ENCODE results near the gene FMN2. TPM values are rescaled to one million over a fixed set of nuclear protein-coding genes. Genes with fewer than 3 reads are reported as not detected.

FMN2 gene
- total RNA-seq: not detected in 2 replicates

DNA sequence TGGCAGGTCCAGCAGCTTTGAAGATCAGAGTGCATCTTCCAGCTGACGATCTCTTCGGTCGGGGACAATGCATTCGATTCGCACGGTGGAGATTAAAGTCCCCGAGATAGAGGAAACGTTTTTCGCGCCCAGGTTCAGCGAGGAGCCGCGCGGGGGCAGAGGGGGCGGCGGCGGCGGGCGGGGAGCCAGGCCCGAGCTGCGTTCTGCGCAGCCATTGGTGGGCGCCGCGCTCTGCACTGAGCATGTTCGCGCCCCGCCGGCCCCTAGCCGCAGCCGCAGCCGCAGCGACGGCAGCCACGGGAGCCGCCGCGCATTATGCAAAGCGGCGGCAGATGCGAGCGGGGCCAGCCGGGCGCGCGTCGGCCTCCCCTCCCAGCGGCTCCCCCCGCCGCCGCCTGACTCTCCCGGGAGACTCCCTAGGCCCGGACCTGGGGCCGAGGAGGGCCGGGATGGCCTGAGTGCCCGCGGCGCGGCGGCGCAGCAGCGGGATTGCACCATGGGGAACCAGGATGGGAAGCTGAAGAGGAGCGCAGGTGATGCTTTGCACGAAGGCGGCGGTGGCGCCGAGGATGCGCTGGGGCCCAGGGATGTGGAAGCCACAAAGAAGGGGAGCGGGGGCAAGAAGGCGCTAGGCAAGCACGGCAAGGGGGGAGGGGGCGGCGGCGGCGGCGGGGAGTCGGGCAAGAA lies at the start of gene FMN2:
Gene FMN2, plus strand, starts transcription at position 270 of the 687 bp plus-strand sequence. Its CDS starts 227 bp downstream, at position 497.
- intact Hi-C loops (cut with micrococcal nuclease): no loop called here

GRCh38 chr1:240044620-240045019 lies 47.1 kb upstream of the FMN2 start:
- intact Hi-C loops (cut with micrococcal nuclease): no loop called here

DNA sequence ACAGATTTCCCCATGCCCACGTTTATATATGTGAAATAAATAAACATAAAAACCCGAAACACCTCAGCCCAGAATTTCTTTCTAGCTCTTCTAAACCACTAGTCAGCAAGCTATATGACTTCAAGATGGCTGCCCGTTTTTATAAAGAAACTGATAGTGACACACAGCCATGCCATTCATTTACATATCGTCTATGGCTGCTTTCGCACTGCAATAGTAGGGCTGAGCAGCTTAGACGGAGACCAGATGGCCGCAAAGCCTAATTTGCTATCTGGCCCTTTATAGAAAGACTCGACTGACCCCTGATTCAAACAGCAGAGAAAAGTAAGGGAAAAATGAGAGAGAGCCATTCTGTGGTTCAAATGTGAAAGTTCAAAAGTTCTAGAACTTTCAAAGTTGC lies 45.7 kb upstream of the FMN2 start:
- intact Hi-C loops (cut with micrococcal nuclease): no loop called here

DNA sequence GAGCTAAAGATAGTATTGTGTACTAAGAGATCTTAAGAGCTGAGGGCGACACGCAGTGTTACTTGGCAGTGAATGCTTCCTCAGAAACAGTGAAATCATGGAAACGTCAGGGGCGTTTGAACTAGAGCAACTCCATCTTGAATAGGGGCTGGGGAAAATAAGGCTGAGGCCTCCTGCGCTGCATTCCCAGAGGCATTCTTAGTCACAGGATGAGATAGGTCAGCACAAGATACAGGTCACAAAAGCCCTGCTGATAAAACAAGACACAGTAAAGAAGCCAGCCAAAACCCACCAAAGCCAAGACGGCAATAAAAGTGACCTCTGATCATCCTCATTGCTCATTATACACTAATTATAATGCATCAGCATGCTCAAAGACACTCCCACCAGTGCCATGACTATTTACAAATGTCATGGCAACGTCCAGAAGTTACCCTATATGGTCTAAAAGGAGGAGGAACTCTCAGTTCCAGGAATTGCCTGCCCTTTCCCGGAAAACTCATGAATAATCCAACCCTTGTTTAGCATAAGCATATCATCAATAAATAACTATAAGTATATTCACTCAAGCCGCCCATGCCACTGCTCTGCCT lies 37.5 kb upstream of the FMN2 start:
- intact Hi-C loops (cut with micrococcal nuclease): no loop called here

GRCh38 chr1:240055936-240056335 lies 35.7 kb upstream of the FMN2 start:
- intact Hi-C loops (cut with micrococcal nuclease): no loop called here

- intact Hi-C loops (cut with micrococcal nuclease): no loop called here
Measured at GRCh38 chr1:240056350-240056749, 35.3 kb upstream of the FMN2 start.

DNA sequence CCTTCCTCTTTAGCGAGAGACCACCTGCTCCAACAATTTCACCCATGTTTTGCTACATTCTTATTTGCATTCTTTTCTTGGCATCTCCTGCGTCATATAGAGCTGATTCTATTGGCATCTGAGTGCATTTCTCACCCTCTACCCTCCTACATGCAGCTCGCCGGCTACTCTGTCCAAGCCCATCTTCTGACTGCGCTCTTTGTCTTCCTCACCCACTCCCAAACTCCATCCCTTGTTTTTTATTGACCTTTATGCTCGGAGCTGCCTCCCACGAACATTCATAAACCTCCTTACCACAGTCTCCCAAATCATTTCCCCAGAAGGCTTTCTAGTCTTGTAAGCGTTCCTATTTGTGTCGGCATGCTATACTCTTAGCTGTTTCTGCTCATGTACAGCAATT lies 33.6 kb upstream of the FMN2 start:
- intact Hi-C loops (cut with micrococcal nuclease): no loop called here

DNA sequence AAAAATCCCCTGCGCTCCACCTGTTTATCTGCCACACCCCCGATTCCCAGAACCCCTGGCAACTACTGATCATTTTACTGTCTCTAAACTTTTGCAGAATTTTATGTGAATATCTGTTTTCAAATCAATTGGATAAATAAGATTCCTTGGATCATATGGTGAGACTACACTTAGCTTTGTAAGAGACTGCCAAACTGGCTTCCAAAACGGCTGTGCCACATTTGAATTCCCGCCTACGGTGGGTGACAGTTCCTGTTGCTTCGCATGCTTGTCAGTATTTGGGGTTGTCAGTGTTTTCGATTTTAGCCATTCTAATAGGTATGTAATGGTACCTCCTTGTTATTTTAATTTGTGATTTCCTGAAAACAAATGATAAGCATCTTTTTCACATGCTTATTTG lies 22.7 kb upstream of the FMN2 start:
- intact Hi-C loops (cut with micrococcal nuclease): no loop called here

DNA sequence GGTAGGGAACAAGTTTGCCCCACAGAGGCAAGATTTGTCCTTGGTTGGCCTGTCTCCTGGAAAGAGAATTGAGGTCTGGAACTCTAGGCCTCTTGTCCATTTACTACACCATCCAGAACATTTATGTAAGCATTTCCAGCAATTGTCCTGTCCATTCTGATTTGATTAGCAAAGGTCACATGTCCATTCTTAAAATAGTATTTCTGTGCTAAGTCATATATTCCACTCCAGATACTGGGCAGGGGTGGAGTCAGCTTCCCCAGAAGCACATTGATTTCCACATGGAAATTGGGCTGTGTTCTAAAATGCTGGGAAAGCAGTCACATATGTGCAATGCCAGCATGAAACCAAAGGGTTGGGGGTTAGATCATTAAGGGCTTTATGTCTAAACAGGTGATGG lies 21.5 kb upstream of the FMN2 start:
- intact Hi-C loops (cut with micrococcal nuclease): no loop called here

DNA sequence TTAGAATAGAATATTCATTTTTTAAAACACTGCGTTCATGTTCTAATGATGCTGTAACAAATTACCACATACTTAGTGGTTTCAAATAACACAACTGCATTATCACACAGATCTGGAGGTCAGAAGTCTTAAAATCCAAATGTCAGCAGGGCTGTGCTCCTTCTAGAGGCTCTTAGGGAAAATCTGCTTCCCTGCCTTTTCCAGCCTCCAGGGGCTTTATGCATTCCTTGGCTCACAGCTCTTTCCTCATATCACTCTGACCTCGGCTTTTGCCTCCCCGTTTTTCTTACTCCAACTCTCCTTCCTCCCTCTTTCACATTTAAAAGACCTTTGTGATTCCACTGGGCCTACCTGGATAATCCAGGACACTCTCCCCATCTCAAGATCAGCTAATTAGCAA lies 18.6 kb upstream of the FMN2 start:
- intact Hi-C loops (cut with micrococcal nuclease): no loop called here

DNA sequence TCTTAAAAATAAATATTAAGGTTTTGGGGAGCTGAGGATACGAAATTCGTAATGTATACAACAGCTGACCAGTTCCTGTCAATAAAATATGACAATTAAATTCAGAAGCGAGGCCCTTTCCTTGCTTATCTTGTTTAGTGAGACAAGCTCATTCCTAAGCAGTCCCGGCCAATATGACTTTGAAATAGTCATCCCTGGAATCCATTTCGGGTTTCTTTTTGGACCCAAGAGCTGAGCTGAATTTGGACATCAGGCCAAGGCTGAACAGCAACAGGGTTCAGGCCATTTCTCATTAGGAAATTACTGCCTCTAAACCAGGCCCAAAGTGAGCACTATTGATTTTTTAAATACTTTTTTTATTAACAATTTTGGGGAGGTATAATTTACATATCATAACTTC lies 17.3 kb upstream of the FMN2 start:
- intact Hi-C loops (cut with micrococcal nuclease): no loop called here

DNA sequence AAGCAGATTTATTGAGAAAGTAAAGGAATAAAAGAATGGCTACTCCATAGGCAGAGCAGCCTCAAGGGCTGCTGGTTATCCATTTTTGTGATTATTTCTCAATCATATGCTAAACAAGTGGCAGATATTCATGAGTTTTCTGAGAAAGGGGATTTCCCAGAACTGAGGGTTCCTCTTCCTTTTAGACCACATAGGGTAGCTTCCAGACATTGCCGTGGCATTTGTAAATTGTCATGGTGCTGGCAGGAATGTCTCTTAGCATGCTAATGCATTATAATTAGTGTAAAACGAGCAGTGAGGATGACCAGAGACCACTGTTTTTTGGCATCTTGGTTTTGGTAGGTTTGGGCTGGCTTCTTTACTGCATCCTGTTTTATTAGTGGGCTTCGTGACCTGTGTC lies 16.8 kb upstream of the FMN2 start:
- intact Hi-C loops (cut with micrococcal nuclease): no loop called here

DNA sequence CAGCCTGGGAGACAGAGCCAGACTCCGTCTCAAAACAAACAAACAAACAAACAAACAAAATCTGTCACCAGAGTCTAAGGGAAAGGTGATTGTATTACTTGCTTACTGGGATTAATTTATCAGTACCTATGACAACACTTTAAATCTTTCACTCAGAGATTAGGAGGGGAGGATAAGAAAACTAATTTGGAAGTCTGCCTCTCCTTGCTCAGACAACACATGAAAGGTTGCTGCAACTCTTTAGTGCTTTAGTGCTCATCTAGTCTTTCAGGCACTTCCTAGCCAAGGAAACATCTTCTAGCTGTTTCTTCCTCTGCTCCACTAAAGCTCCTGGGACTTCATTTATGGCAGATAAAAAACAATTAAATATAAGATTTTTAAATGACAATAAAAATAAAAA lies 7.3 kb upstream of the FMN2 start:
- intact Hi-C loops (cut with micrococcal nuclease): no loop called here

DNA sequence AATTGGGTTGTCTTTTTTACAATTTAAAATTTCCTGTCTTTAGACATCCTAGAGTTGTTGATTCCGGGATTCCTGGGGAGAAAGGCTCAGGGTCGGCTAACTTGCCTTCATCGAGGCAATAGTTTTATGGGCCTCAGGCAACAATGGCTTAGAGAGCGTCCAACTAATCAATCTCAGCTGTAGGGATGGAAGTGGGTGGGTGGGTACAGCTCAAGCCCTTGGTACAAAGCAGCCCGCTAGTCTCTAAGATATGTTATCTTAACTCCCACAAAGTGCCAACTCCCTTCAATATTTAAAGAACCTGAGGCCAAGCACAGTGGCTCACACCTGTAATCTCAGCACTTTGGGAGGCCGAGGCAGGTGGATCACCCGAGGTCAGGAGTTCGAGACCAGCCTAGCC lies 6.9 kb upstream of the FMN2 start:
- intact Hi-C loops (cut with micrococcal nuclease): no loop called here

GRCh38 chr1:240086726-240087125 lies 5.0 kb upstream of the FMN2 start:
- intact Hi-C loops (cut with micrococcal nuclease): no loop called here

DNA sequence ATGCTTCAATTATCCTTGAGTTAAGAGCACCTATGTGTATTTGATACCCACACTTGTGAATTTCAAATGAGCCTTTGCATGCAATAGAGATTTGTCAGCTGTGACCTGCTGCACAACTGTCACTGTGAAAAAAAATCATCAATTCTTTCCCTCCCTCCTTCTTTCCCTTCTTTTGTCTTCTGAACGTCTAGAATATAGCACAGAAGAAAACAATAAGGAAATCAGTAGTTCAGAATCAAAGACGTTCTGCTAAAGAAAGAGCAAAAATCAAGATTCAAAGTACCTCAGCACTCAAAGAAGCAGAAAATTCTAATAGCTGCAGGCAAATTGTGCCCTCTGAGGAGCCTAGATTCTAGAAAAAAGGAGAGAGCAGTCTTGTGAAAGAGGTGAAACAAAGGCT lies 1.7 kb upstream of the FMN2 start:
- intact Hi-C loops (cut with micrococcal nuclease): no loop called here

GRCh38 chr1:240090957-240091600 lies 604 bp upstream of the FMN2 start:
- intact Hi-C loops (cut with micrococcal nuclease): no loop called here

DNA sequence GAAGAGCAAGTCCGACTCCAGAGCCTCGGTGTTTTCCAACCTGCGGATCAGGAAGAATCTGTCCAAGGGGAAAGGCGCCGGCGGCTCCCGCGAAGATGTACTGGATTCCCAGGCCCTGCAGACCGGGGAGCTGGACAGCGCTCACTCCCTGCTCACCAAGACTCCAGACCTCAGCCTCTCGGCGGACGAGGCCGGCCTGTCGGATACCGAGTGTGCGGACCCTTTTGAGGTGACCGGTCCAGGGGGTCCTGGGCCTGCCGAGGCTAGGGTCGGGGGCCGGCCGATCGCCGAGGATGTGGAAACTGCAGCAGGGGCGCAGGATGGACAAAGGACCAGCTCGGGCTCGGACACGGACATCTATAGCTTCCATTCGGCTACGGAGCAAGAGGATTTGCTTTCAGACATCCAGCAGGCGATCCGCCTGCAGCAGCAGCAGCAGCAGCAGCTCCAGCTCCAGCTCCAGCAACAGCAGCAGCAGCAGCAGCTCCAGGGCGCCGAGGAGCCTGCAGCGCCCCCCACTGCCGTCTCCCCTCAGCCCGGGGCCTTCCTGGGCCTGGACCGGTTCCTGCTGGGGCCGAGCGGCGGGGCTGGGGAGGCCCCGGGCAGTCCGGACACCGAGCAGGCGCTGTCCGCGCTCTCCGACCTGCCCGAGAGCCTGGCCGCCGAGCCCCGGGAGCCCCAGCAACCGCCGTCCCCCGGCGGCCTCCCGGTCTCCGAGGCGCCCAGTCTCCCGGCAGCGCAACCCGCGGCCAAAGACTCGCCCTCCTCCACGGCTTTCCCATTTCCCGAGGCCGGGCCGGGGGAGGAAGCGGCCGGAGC lies 827 bp downstream of the FMN2 start:
- intact Hi-C loops (cut with micrococcal nuclease): no loop called here

DNA sequence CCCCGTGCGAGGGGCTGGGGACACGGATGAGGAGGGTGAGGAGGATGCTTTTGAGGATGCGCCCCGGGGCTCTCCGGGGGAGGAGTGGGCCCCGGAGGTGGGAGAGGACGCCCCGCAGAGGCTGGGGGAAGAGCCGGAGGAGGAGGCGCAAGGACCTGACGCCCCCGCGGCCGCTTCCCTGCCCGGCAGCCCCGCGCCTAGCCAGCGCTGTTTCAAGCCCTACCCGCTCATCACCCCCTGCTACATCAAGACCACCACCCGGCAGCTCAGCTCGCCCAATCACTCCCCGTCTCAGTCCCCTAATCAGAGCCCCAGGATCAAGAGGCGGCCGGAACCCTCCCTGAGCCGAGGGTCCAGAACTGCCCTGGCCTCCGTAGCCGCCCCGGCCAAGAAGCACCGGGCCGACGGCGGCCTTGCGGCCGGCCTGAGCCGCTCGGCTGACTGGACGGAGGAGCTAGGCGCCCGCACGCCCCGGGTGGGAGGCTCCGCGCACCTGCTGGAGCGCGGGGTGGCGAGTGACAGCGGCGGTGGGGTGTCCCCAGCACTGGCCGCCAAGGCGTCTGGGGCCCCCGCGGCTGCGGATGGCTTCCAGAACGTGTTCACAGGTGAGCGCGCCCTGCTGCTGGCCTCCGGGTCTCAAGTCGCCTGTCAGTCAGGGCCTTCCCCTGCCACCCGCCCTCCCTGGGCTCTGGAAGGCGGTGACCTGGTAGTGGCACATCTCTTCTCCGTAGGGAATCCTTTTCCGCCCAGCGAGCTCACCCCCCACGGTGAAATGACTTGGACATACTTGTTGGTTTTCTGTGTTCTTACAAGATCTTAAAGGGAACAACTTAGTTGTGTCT lies 1.7 kb downstream of the FMN2 start:
- intact Hi-C loops (cut with micrococcal nuclease): no loop called here

DNA sequence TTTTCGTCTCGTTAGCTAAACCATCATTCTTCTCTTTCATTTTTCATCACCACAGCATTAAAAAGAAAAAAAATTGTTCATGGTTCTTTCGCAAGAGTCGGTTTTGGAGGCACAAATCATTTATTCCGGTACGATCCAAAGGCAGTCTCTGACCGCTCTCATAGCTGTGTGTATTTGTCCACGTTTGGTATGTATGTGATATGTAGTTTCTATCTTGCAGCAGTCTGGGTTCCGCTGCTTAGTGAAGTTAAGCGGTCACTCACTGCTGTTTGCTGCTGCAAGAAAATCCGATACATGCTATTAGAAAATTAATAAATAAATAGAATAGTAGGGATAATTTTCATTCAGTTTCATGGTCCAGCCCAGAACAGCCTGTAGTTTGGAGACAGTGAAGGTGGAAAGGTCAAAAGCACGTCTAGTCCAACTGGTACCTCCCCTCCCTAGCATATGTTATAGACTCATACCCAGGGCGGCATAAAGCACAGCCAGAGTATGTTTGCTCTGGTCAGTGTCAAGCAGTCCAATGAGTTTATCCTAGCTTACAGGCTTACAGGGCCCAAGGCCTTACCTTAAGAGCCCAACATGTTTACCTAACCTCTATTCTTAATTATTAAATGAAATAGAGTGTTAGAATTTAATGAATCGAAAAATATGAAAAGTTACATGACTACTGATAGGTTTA lies 2.5 kb downstream of the FMN2 start:
- intact Hi-C loops (cut with micrococcal nuclease): no loop called here

- intact Hi-C loops (cut with micrococcal nuclease): no loop called here
Measured at GRCh38 chr1:240096974-240097373, 5.3 kb downstream of the FMN2 start.

All from T-helper 2 cell treated with Interferon-gamma antibody and Interleukin-4, amounts not matched to agents 100 ng/mL and 5 ng/mL, for 36 hours (primary cell).